HEK293T (cell line): ENCODE measurements around the gene GFOD2.

Experiments
- ARNT ChIP-seq: fragments of 450-650 bp; IDR thresholded peaks from 2 replicates; pipeline ENCODE4 v1.6.1; 2017; ENCODE audit warnings: mild to moderate bottlenecking
- BHLHE40 ChIP-seq: fragments of 450-650 bp; IDR thresholded peaks from 2 replicates; pipeline ENCODE4 v1.6.1; 2016; ENCODE audit warnings: mild to moderate bottlenecking, moderate library complexity, borderline replicate concordance
- FOXA1 ChIP-seq: fragments of 450-650 bp; IDR thresholded peaks from 2 replicates; pipeline ENCODE4 v1.6.1; 2016; ENCODE audit warnings: mild to moderate bottlenecking
- FOXM1 ChIP-seq: fragments of 450-650 bp; IDR thresholded peaks from 2 replicates; pipeline ENCODE4 v1.6.1; 2017; ENCODE audit warnings: mild to moderate bottlenecking, borderline replicate concordance
- HDGF ChIP-seq: fragments of 450-650 bp; IDR thresholded peaks from 2 replicates; pipeline ENCODE4 v1.6.1; 2017; ENCODE audit warnings: antibody characterized with exemption, borderline replicate concordance
- L3MBTL2 ChIP-seq: fragments of 450-650 bp; conservative IDR thresholded peaks from 2 replicates; pipeline ENCODE4 v1.6.1; 2016; ENCODE audit warnings: mild to moderate bottlenecking
- LEF1 ChIP-seq: fragments of 450-650 bp; IDR thresholded peaks from 2 replicates; pipeline ENCODE4 v1.6.1; 2017; ENCODE audit warnings: mild to moderate bottlenecking, borderline replicate concordance
- NFRKB ChIP-seq: fragments of 450-650 bp; IDR thresholded peaks from 2 replicates; pipeline ENCODE4 v1.6.1; 2016; ENCODE audit warnings: mild to moderate bottlenecking, moderate library complexity
- PKNOX1 ChIP-seq: fragments of 450-650 bp; IDR thresholded peaks from 2 replicates; pipeline ENCODE4 v1.6.1; 2016
- SP1 ChIP-seq: fragments of 450-650 bp; IDR thresholded peaks from 2 replicates; pipeline ENCODE4 v1.6.1; 2017
- SUZ12 ChIP-seq: fragments of 450-650 bp; IDR thresholded peaks from 2 replicates; pipeline ENCODE4 v1.6.1; 2016; ENCODE audit warnings: mild to moderate bottlenecking
- TARDBP ChIP-seq: fragments of 450-650 bp; IDR thresholded peaks from 2 replicates; pipeline ENCODE4 v1.6.1; 2016
- ZNF384 ChIP-seq: fragments of 450-650 bp; IDR thresholded peaks from 2 replicates; pipeline ENCODE4 v1.6.1; 2016

DNA sequence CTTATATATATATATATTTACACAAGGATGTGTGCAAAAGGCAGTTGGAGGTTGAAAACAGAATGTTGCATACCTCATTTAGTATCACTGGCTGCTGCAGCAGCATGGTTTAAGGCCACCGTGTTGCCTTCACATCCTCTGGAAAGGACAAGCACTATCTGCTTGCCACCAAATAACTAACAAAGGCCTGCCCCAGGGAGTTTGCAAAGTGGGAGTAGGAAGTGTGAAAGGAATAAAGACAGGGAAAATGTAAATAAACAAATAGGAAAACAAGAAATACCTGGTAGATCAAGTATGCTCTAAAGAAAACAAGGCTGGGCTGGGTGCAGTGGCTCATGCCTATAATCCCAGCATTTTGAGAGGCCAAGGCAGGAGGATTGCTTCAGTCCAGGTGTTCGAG, 33.5 kb upstream of the GFOD2 start:
- no peak for TF ChIP-seq FOXM1
- no peak for TF ChIP-seq BHLHE40
- no peak for TF ChIP-seq TARDBP
- TF ChIP-seq ZNF384 = no peak
- TF ChIP-seq HDGF = no peak
- no peak for TF ChIP-seq NFRKB
- TF ChIP-seq LEF1 = no peak
- TF ChIP-seq ARNT = no peak
- no peak for TF ChIP-seq SP1
- TF ChIP-seq FOXA1 = no peak
- no peak for TF ChIP-seq PKNOX1
- TF ChIP-seq L3MBTL2 = no peak
- TF ChIP-seq SUZ12 = no peak
